ENCODE measurements around the gene ITGA6. TPM values are rescaled to one million over a fixed set of nuclear protein-coding genes. Genes with fewer than 3 reads are reported as not detected.
A peak's percentile ranks its signal among the peaks of the same experiment; 100 is the strongest.

Gene ITGA6
- total and polyA plus RNA-seq, 2 donors from 2014 or later: 32.8 to 89.1 TPM

DNA sequence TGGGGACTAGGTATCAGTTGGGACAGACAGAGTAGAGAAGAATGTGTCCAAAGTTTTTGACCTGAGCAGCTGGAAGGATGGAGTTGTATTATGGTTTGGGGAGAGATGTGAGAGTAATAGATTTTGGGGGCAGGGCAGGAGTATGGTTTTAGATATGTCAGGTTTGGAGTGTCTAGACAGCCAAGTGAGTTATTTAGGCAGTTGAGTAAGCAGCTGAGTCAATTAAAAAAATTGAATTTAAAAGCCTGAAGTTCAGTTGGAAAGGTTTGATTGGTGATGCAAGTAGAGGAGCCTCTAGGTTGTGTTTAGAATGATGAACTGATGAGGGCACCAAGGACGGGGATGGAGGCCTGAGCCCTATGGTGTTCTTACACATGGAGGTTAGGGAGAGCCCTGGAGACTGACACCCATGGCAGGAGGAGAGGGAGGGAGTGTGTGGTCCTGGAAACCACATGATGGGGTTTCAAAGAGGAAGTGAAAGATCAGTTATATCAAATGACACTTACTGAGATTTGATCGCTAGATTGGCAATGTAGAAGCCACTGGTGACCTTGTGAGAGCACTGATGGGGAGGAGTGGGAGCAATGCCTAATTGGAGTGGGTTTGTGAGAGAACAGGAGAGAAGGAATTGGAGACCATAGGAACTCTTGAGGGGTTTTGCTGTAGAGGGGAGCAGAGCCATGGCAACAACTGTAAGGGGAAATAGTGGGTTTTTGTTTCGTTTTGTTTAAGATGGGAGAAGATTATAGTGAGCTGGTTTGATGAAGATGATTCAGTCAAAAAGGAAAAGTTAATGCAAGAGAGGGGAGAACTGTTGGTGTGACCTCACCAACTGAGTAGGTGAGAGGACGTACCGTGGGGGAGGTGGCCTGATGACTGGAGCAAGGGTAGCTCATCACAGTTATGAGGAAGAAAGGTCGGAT, 10.3 kb downstream of the ITGA6 start:
- TF ChIP-seq CTCF (IDR thresholded peaks at IDR 0.05; ENCODE audit: borderline replicate concordance, extremely low read depth, insufficient read depth): no peak
- Histone ChIP-seq H3K4me3 (ENCODE audit: low read length in 3 of 3) (no peak overlapping the region), H3K27ac (ENCODE audit: low read depth in 2 of 2, low read length in 2 of 2) (peak overlapping the region in 1 of 2 donors; percentile 49), H3K36me3 (ENCODE audit: control insufficient read depth in 2 of 3, insufficient read depth in 3 of 3, low read length in 3 of 3) (no peaks in the 10 kb centered on the region), H3K4me1 (ENCODE audit: control insufficient read depth in 2 of 3, insufficient read depth in 2 of 3, low read depth in 1 of 3, low read length in 3 of 3) (peaks cover 6 to 80% (median 35%) of the 10 kb centered on the region in 3 donors), H3K9ac (ENCODE audit: low read length in 3 of 3) (no peak overlapping the region), H3K27me3 (ENCODE audit: control insufficient read depth, insufficient read depth, low read length) (no peaks in the 10 kb centered on the region), H3K9me3 (ENCODE audit: control insufficient read depth in 2 of 3, insufficient read depth in 1 of 3, low read length in 3 of 3) (no peaks in the 10 kb centered on the region)
- DNase-seq: no peak
- FAIRE-seq: no peak
- intact Hi-C loops (cut with DNase I): no loop called here

- Histone ChIP-seq H3K36me3 (ENCODE audit: control insufficient read depth in 2 of 3, insufficient read depth in 3 of 3, low read length in 3 of 3) (no peaks in the 10 kb centered on the region), H3K27ac (ENCODE audit: low read depth in 2 of 2, low read length in 2 of 2) (peak overlapping the region; percentile 8 to 27), H3K9me3 (ENCODE audit: control insufficient read depth in 2 of 3, insufficient read depth in 1 of 3, low read length in 3 of 3) (no peaks in the 10 kb centered on the region), H3K27me3 (ENCODE audit: control insufficient read depth, insufficient read depth, low read length) (no peaks in the 10 kb centered on the region), H3K4me3 (ENCODE audit: low read length in 3 of 3) (no peak overlapping the region), H3K4me1 (ENCODE audit: control insufficient read depth in 2 of 3, insufficient read depth in 2 of 3, low read depth in 1 of 3, low read length in 3 of 3) (peaks cover 6 to 75% (median 32%) of the 10 kb centered on the region in 3 donors), H3K9ac (ENCODE audit: low read length in 3 of 3) (no peak overlapping the region)
- intact Hi-C loops (cut with DNase I): no loop called here
- no peak for TF ChIP-seq CTCF (IDR thresholded peaks at IDR 0.05; ENCODE audit: borderline replicate concordance, extremely low read depth, insufficient read depth)
- FAIRE-seq (no peak), DNase-seq (no peak)
Observed at GRCh38 chr2:172438741-172439508, 11.5 kb downstream of the ITGA6 start.

- Histone ChIP-seq H3K27ac (ENCODE audit: low read depth in 2 of 2, low read length in 2 of 2) (peak overlapping the region; percentile 8 to 13), H3K4me1 (ENCODE audit: control insufficient read depth in 2 of 3, insufficient read depth in 2 of 3, low read depth in 1 of 3, low read length in 3 of 3) (peaks cover 6 to 71% (median 32%) of the 10 kb centered on the region in 3 donors), H3K36me3 (ENCODE audit: control insufficient read depth in 2 of 3, insufficient read depth in 3 of 3, low read length in 3 of 3) (no peaks in the 10 kb centered on the region), H3K4me3 (ENCODE audit: low read length in 3 of 3) (no peak overlapping the region), H3K9ac (ENCODE audit: low read length in 3 of 3) (no peak overlapping the region), H3K27me3 (ENCODE audit: control insufficient read depth, insufficient read depth, low read length) (no peaks in the 10 kb centered on the region), H3K9me3 (ENCODE audit: control insufficient read depth in 2 of 3, insufficient read depth in 1 of 3, low read length in 3 of 3) (no peaks in the 10 kb centered on the region)
- intact Hi-C loops (cut with DNase I): no loop called here
- FAIRE-seq: no peak
- DNase-seq: no peak
- TF ChIP-seq CTCF (IDR thresholded peaks at IDR 0.05; ENCODE audit: borderline replicate concordance, extremely low read depth, insufficient read depth): no peak
Observed at GRCh38 chr2:172439509-172439860, 12.1 kb downstream of the ITGA6 start.

All from kidney (tissue), 14 donors.